Neural cell (in vitro differentiated cells): Measurements from ENCODE around the gene CHCHD5. TPM values are rescaled to one million over a fixed set of nuclear protein-coding genes. Genes with fewer than 3 reads are reported as not detected.

ENCODE experiments used
- H2AFZ ChIP-seq: fragments of 200-600, 300-800 bp; sonication (generic), shearing (Covaris generic); 2 replicates; pipeline ENCODE4 v1.6.0; 2014; ENCODE audit warnings: low read depth, mild to moderate bottlenecking, antibody characterized with exemption, low read length, moderate library complexity
- H3F3A ChIP-seq: fragments of 200-600 bp; shearing (Covaris generic); 2 replicates; pipeline ENCODE4 v1.6.1; 2016; ENCODE audit warnings: mild to moderate bottlenecking, moderate library complexity, mixed read lengths, antibody characterized with exemption, low read length; ENCODE audit not compliant: insufficient read depth, poor library complexity, severe bottlenecking
- H3K27ac ChIP-seq: fragments of 200-600, 300-800 bp; sonication (generic), shearing (Covaris generic); 2 replicates; pipeline ENCODE4 v1.5.1; 2014; ENCODE audit warnings: mild to moderate bottlenecking, low read length, moderate library complexity
- H3K27me3 ChIP-seq: fragments of 300-800, 200-600 bp; sonication (generic), shearing (Covaris generic); 2 replicates; pipeline ENCODE4 v1.6.0; 2014; ENCODE audit warnings: mild to moderate bottlenecking, low read depth, low read length, moderate library complexity; ENCODE audit not compliant: insufficient read depth
- H3K36me3 ChIP-seq: fragments of 300-800, 200-600 bp; sonication (generic), shearing (Covaris generic); 2 replicates; pipeline ENCODE4 v1.5.1; 2014; ENCODE audit warnings: mild to moderate bottlenecking, antibody characterized with exemption, low read length, moderate library complexity; ENCODE audit not compliant: insufficient read depth
- H3K4me2 ChIP-seq: fragments of 300-800, 200-600 bp; sonication (generic), shearing (Covaris generic); 2 replicates; pipeline ENCODE4 v1.6.0; 2014; ENCODE audit warnings: mild to moderate bottlenecking, low read length
- H3K4me3 ChIP-seq: fragments of 300-800, 200-600 bp; sonication (generic), shearing (Covaris generic); 2 replicates; pipeline ENCODE4 v1.5.1; 2014; ENCODE audit warnings: mild to moderate bottlenecking, low read length, moderate library complexity
- H3K79me2 ChIP-seq: fragments of 200-600 bp; shearing (Covaris generic); replicated peaks from 2 replicates; pipeline ENCODE4 v1.6.0; 2014; ENCODE audit warnings: mild to moderate bottlenecking, low read length, moderate library complexity; ENCODE audit not compliant: insufficient read depth
- H3K9ac ChIP-seq: fragments of 300-800, 200-600 bp; sonication (generic), shearing (Covaris generic); 2 replicates; pipeline ENCODE4 v1.6.1; 2016; ENCODE audit warnings: mild to moderate bottlenecking, low read length, mixed read lengths
- H3K9me2 ChIP-seq: fragments of 200-600 bp; shearing (Covaris generic); 2 replicates; pipeline ENCODE4 v1.6.1; 2016; ENCODE audit warnings: mild to moderate bottlenecking, low read length, mixed read lengths; ENCODE audit not compliant: insufficient read depth
- H3K9me3 ChIP-seq: fragments of 200-600, 300-800 bp; sonication (generic), shearing (Covaris generic); 2 replicates; pipeline ENCODE4 v1.6.1; 2016; ENCODE audit warnings: mild to moderate bottlenecking, mixed run types, low read length, moderate library complexity, mixed read lengths
- H4K20me1 ChIP-seq: fragments of 200-600 bp; shearing (Covaris generic); 2 replicates; pipeline ENCODE4 v1.6.1; 2016; ENCODE audit warnings: mild to moderate bottlenecking, mixed run types; ENCODE audit not compliant: insufficient read depth
- CTCF ChIP-seq: fragments of 450-650 bp; IDR thresholded peaks from 2 replicates; pipeline ENCODE4 v1.5.1; 2014; ENCODE audit warnings: antibody characterized with exemption, mild to moderate bottlenecking, moderate library complexity; ENCODE audit not compliant: poor library complexity, severe bottlenecking
- EP300 ChIP-seq: fragments of 450-650 bp; conservative IDR thresholded peaks from 2 replicates; pipeline ENCODE4 v1.6.1; 2014; ENCODE audit warnings: antibody characterized with exemption, mild to moderate bottlenecking, moderate library complexity; ENCODE audit not compliant: poor library complexity, severe bottlenecking
- MXI1 ChIP-seq: fragments of 450-650 bp; conservative IDR thresholded peaks from 2 replicates; pipeline ENCODE4 v1.6.1; 2014; ENCODE audit warnings: antibody characterized with exemption, mild to moderate bottlenecking; ENCODE audit not compliant: poor library complexity, severe bottlenecking
- POLR2AphosphoS5 ChIP-seq: IDR thresholded peaks from 2 replicates; pipeline ENCODE4 v1.6.1; 2012
- RAD21 ChIP-seq: fragments of 450-650 bp; conservative IDR thresholded peaks from 2 replicates; pipeline ENCODE4 v1.6.1; 2014; ENCODE audit warnings: antibody characterized with exemption, mild to moderate bottlenecking, moderate library complexity
- REST ChIP-seq: IDR thresholded peaks from 2 replicates; pipeline ENCODE4 v1.6.1; 2012; ENCODE audit warnings: borderline replicate concordance
- SMC3 ChIP-seq: fragments of 450-650 bp; conservative IDR thresholded peaks from 2 replicates; pipeline ENCODE4 v1.6.1; 2014; ENCODE audit warnings: antibody characterized with exemption, mild to moderate bottlenecking, moderate library complexity; ENCODE audit not compliant: poor library complexity
- TAF1 ChIP-seq: IDR thresholded peaks from 2 replicates; pipeline ENCODE4 v1.6.1; 2012; ENCODE audit warnings: low read depth
- polyA plus RNA-seq: library from polyadenylated mRNA; depleted of rRNA; stranded (reverse); fragments of >200 nt; gene quantifications from 2 replicates; pipeline ENCODE4 v1.2.3, GENCODE V29; 2014

The CHCHD5 gene
- polyA plus RNA-seq, 1 donor from 2014 or later: 41.1 TPM

- Histone ChIP-seq H3K27me3 (no peaks in the 10 kb centered on the region), H3K79me2 (no peaks in the 10 kb centered on the region), H3K9me3 (no peaks in the 10 kb centered on the region), H2AFZ (no peak overlapping the region), H3K27ac (no peak overlapping the region), H3F3A (no peaks in the 10 kb centered on the region), H4K20me1 (no peaks in the 10 kb centered on the region), H3K4me2 (no peak overlapping the region), H3K9ac (no peak overlapping the region), H3K4me3 (no peak overlapping the region), H3K9me2 (no peaks in the 10 kb centered on the region), H3K36me3 (no peaks in the 10 kb centered on the region)
- TF ChIP-seq EP300: no peak
- no peak for TF ChIP-seq REST
- TF ChIP-seq RAD21: no peak
- no peak for TF ChIP-seq MXI1
- no peak for TF ChIP-seq TAF1
Measured at GRCh38 chr2:112625474-112626114, 41.2 kb downstream of the CHCHD5 start.

- Histone ChIP-seq H4K20me1 (no peaks in the 10 kb centered on the region), H3K4me3 (no peak overlapping the region), H3F3A (no peaks in the 10 kb centered on the region), H3K9ac (no peak overlapping the region), H3K9me3 (no peaks in the 10 kb centered on the region), H2AFZ (no peak overlapping the region), H3K36me3 (no peaks in the 10 kb centered on the region), H3K9me2 (no peaks in the 10 kb centered on the region), H3K27ac (no peak overlapping the region), H3K27me3 (no peaks in the 10 kb centered on the region), H3K79me2 (no peaks in the 10 kb centered on the region), H3K4me2 (no peak overlapping the region)
- TF ChIP-seq SMC3: peak; percentile 61
- TF ChIP-seq CTCF: peak; percentile 56
- no peak for TF ChIP-seq POLR2AphosphoS5
- TF ChIP-seq TAF1: no peak
- peak; percentile 46 for TF ChIP-seq RAD21
Measured at GRCh38 chr2:112626604-112627059, 42.2 kb downstream of the CHCHD5 start.
